PFSK-1 (cell line): ENCODE measurements around the gene CYP27C1.

ENCODE experiments used
- FOXP2 ChIP-seq: optimal IDR thresholded peaks from 2 replicates; pipeline ENCODE3; 2011; ENCODE audit warnings: borderline replicate concordance, control low read depth, inconsistent platforms; ENCODE audit not compliant: insufficient read depth; ENCODE audit errors: extremely low read length, extremely low read depth
- POLR2AphosphoS5 ChIP-seq: IDR thresholded peaks from 2 replicates; pipeline ENCODE4 v1.6.1; 2012; ENCODE audit warnings: low read depth, mild to moderate bottlenecking, control low read depth, low read length, moderate library complexity
- SIN3A ChIP-seq: IDR thresholded peaks from 2 replicates; pipeline ENCODE4 v1.6.1; 2012; ENCODE audit warnings: mild to moderate bottlenecking, low read length, moderate library complexity, borderline replicate concordance; ENCODE audit not compliant: insufficient read depth
- TAF1 ChIP-seq: IDR thresholded peaks from 2 replicates; pipeline ENCODE4 v1.6.1; 2012; ENCODE audit warnings: low read length, control low read depth, borderline replicate concordance; ENCODE audit not compliant: insufficient read depth
- TF ChIP-seq, protein P1 (sequence below), 2 experiments: IDR thresholded peaks; 2 replicates each; pipeline versions ENCODE4 v1.6.1 to v1.8.0; 2011 to 2012; ENCODE audit warnings: low read depth in 2 of 2, low read length in 2 of 2, control low read depth in 1 of 2, inconsistent platforms in 1 of 2, mild to moderate bottlenecking in 1 of 2, moderate library complexity in 1 of 2; ENCODE audit not compliant: insufficient read depth in 1 of 2

DNA sequence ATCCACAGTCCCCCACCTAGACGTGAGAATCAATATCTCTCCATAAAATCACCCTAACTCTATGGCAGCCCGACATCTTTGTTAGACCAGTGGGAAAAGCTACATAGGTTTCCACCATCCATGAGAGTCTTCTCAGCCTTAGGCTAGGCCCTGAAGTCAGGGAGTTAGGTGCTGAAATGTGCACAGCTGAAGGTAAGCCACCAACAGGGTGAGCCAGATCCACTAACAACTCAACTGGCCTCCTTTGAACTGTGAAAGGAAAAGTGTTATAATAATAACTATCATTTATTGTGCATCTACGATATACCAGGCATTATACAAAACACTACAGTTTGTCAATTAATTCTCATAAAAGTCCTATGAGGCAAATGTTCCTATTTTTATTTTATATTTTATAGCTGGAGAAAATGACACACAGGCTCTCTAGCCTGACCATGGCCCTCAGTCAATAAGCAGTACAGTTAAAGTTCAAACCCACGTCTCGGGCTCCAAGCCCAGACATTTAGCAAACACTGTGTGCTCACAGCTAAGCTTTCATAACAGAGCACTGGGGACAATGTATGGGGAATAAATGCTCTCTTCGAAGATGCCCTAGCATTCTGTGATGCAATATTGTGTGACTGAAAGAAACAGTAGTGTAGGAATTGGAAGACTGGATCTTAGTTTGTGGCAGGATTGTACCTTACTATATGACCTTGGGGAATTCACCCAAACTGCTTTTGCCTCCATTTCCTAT, 11.2 kb upstream of the CYP27C1 start:
- TF ChIP-seq TAF1 (no peak), SIN3A (no peak), POLR2AphosphoS5 (no peak), FOXP2 (no peak)
- TF ChIP-seq, protein P1, sequence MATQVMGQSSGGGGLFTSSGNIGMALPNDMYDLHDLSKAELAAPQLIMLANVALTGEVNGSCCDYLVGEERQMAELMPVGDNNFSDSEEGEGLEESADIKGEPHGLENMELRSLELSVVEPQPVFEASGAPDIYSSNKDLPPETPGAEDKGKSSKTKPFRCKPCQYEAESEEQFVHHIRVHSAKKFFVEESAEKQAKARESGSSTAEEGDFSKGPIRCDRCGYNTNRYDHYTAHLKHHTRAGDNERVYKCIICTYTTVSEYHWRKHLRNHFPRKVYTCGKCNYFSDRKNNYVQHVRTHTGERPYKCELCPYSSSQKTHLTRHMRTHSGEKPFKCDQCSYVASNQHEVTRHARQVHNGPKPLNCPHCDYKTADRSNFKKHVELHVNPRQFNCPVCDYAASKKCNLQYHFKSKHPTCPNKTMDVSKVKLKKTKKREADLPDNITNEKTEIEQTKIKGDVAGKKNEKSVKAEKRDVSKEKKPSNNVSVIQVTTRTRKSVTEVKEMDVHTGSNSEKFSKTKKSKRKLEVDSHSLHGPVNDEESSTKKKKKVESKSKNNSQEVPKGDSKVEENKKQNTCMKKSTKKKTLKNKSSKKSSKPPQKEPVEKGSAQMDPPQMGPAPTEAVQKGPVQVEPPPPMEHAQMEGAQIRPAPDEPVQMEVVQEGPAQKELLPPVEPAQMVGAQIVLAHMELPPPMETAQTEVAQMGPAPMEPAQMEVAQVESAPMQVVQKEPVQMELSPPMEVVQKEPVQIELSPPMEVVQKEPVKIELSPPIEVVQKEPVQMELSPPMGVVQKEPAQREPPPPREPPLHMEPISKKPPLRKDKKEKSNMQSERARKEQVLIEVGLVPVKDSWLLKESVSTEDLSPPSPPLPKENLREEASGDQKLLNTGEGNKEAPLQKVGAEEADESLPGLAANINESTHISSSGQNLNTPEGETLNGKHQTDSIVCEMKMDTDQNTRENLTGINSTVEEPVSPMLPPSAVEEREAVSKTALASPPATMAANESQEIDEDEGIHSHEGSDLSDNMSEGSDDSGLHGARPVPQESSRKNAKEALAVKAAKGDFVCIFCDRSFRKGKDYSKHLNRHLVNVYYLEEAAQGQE (IDR thresholded peaks at IDR 0.05; ENCODE audit: insufficient read depth in 1 of 2, low read depth in 2 of 2, low read length in 2 of 2) = no peak
